HepG2 (cell line): Measurements from ENCODE around the gene SLCO2B1. TPM values are rescaled to one million over a fixed set of nuclear protein-coding genes. Genes with fewer than 3 reads are reported as not detected.

ENCODE experiments used
- CBX2 ChIP-seq, 2 experiments: fragments of 200-600 bp in 1 of 2; sonication (generic); formaldehyde crosslinking in 1 of 2; IDR thresholded peaks; 2 replicates each; pipeline versions ENCODE4 v1.7.0 to v1.8.1; 2018 to 2022; ENCODE audit warnings: low read depth in 2 of 2, low read length in 1 of 2, mild to moderate bottlenecking in 1 of 2, missing genetic modification reagents in 1 of 2
- EHMT2 ChIP-seq: fragments of 200-600 bp; sonication (generic); IDR thresholded peaks from 2 replicates; pipeline ENCODE4 v1.7.0; 2017; ENCODE audit warnings: antibody characterized with exemption, low read depth, low read length, borderline replicate concordance
- ELF3 ChIP-seq: IDR thresholded peaks from 2 replicates; pipeline ENCODE4 v1.6.1; 2016; ENCODE audit warnings: missing genetic modification reagents, missing compliant biosample characterization
- JUNB ChIP-seq: sonication (generic); formaldehyde crosslinking; IDR thresholded peaks from 2 replicates; pipeline ENCODE4 v1.8.0; 2022; ENCODE audit warnings: missing genetic modification reagents, mild to moderate bottlenecking, borderline replicate concordance
- KDM3A ChIP-seq: IDR thresholded peaks from 2 replicates; pipeline ENCODE4 v1.6.1; 2018; ENCODE audit warnings: low read depth, missing compliant biosample characterization
- NR2F2 ChIP-seq: IDR thresholded peaks from 2 replicates; pipeline ENCODE4 v1.6.1; 2012; ENCODE audit warnings: low read depth, inconsistent platforms, borderline replicate concordance
- SP1 ChIP-seq, 2 experiments: fragments of 450-650 bp in 1 of 2; sonication (generic) in 1 of 2; formaldehyde crosslinking in 1 of 2; IDR thresholded peaks; 2 replicates each; pipeline versions ENCODE4 v1.4.0 to v1.6.1; 2016 to 2020; ENCODE audit warnings: missing genetic modification reagents in 1 of 2
- ZNF468 ChIP-seq: sonication (generic); formaldehyde crosslinking; IDR thresholded peaks from 2 replicates; pipeline ENCODE4 v1.8.0; 2022; ENCODE audit warnings: mild to moderate bottlenecking, moderate library complexity, missing genetic modification reagents
- ZNF569 ChIP-seq: sonication (generic); formaldehyde crosslinking; IDR thresholded peaks from 2 replicates; pipeline ENCODE4 v1.5.0; 2020; ENCODE audit warnings: mild to moderate bottlenecking, missing genetic modification reagents, moderate library complexity, borderline replicate concordance
- ZNF7 ChIP-seq: IDR thresholded peaks from 2 replicates; pipeline ENCODE4 v1.6.1; 2016; ENCODE audit warnings: missing biosample characterization, missing genetic modification reagents
- polyA plus RNA-seq, 8 experiments: library from polyadenylated mRNA; depleted of rRNA in 3 of 8; stranded (reverse) in 7 of 8; unstranded in 1 of 8; fragments of >200 nt; fragmentation: Illumina TruSeq in 4 of 8; extraction: Trizol in 4 of 8; gene quantifications; 2 replicates each; pipeline versions ENCODE4 v1.2.1 to v1.2.3, GENCODE V29; 2011 to 2016; ENCODE audit warnings: low read depth in 4 of 8, missing spikeins in 1 of 8, mixed read lengths in 1 of 8; ENCODE audit not compliant: insufficient read depth in 1 of 8
- total RNA-seq, 5 experiments: library from RNA; depleted of rRNA; stranded (reverse); fragments of >200 nt; fragmentation: Illumina TruSeq; extraction: Trizol; gene quantifications; 2 replicates each; pipeline ENCODE4 v1.2.3, GENCODE V29; 2016; ENCODE audit warnings: low read depth in 1 of 5
- TF ChIP-seq, protein P1 (sequence below): sonication (generic); formaldehyde crosslinking; IDR thresholded peaks from 2 replicates; pipeline ENCODE4 v1.9.0; 2021; ENCODE audit warnings: missing genetic modification reagents, borderline replicate concordance
- TF ChIP-seq, protein P2 (sequence below): sonication (generic); formaldehyde crosslinking; IDR thresholded peaks from 2 replicates; pipeline ENCODE4 v1.4.0; 2020; ENCODE audit warnings: missing genetic modification reagents
- TF ChIP-seq, protein P3 (sequence below): sonication (generic); formaldehyde crosslinking; IDR thresholded peaks from 2 replicates; pipeline ENCODE4 v1.4.0; 2020; ENCODE audit warnings: missing genetic modification reagents
- TF ChIP-seq, protein P4 (sequence below): IDR thresholded peaks from 2 replicates; pipeline ENCODE4 v1.6.1; 2016; ENCODE audit warnings: missing biosample characterization, missing genetic modification reagents, low read depth

Gene SLCO2B1
- total and polyA plus RNA-seq, 2 of the 13 experiments (the other 11 are each of a cell fraction or from before 2014, with no cell fraction given), result 15.3 to 19.8 TPM

DNA sequence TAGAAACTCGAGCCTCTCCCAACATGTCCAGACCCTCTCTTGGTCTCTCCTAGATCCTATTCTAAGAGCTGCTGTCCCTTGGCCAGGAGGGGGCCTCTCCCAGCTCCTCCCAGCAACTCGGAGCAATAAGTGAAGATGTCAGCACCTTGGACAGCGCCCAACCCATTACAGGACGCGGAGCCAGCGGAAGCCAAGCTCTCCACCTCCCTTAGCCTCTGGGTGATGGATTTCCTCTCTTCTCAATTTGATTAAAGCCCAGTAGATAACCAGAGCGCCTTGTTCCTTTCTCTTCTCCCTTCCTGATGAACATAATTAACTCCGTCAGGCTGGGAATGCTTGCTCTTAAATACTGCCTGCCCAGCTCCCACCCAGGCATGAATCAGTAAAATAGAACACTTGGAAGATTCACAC lies 63.5 kb downstream of the SLCO2B1 start (continued):
- TF ChIP-seq ZNF569 (CRISPR knock-in tag) (no peak), ZNF468 (CRISPR knock-in tag) (peak; percentile 64; the same call in 1 of the 2 replicates), SP1 (IDR thresholded peaks at IDR 0.05) (no peak), SP1 (CRISPR knock-in tag; IDR thresholded peaks at IDR 0.05) (peak; percentile 41; the same call in 1 of the 2 replicates), JUNB (CRISPR knock-in tag) (peak; percentile 63; the same call in 1 of the 2 replicates), KDM3A (peak; percentile 51; the same call in 1 of the 2 replicates), ELF3 (peak; percentile 94), NR2F2 (no peak), EHMT2 (peak; percentile 98), ZNF7 (CRISPR knock-in tag) (peak; percentile 66; the same call in 1 of the 2 replicates), CBX2 (IDR thresholded peaks at IDR 0.05; ENCODE audit: low read depth, low read length) (no peak), CBX2 (CRISPR knock-in tag; IDR thresholded peaks at IDR 0.05; ENCODE audit: low read depth) (no peak)
- TF ChIP-seq, protein P1, sequence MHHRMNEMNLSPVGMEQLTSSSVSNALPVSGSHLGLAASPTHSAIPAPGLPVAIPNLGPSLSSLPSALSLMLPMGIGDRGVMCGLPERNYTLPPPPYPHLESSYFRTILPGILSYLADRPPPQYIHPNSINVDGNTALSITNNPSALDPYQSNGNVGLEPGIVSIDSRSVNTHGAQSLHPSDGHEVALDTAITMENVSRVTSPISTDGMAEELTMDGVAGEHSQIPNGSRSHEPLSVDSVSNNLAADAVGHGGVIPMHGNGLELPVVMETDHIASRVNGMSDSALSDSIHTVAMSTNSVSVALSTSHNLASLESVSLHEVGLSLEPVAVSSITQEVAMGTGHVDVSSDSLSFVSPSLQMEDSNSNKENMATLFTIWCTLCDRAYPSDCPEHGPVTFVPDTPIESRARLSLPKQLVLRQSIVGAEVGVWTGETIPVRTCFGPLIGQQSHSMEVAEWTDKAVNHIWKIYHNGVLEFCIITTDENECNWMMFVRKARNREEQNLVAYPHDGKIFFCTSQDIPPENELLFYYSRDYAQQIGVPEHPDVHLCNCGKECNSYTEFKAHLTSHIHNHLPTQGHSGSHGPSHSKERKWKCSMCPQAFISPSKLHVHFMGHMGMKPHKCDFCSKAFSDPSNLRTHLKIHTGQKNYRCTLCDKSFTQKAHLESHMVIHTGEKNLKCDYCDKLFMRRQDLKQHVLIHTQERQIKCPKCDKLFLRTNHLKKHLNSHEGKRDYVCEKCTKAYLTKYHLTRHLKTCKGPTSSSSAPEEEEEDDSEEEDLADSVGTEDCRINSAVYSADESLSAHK (CRISPR knock-in tag), result peak; percentile 96
- TF ChIP-seq, protein P2, sequence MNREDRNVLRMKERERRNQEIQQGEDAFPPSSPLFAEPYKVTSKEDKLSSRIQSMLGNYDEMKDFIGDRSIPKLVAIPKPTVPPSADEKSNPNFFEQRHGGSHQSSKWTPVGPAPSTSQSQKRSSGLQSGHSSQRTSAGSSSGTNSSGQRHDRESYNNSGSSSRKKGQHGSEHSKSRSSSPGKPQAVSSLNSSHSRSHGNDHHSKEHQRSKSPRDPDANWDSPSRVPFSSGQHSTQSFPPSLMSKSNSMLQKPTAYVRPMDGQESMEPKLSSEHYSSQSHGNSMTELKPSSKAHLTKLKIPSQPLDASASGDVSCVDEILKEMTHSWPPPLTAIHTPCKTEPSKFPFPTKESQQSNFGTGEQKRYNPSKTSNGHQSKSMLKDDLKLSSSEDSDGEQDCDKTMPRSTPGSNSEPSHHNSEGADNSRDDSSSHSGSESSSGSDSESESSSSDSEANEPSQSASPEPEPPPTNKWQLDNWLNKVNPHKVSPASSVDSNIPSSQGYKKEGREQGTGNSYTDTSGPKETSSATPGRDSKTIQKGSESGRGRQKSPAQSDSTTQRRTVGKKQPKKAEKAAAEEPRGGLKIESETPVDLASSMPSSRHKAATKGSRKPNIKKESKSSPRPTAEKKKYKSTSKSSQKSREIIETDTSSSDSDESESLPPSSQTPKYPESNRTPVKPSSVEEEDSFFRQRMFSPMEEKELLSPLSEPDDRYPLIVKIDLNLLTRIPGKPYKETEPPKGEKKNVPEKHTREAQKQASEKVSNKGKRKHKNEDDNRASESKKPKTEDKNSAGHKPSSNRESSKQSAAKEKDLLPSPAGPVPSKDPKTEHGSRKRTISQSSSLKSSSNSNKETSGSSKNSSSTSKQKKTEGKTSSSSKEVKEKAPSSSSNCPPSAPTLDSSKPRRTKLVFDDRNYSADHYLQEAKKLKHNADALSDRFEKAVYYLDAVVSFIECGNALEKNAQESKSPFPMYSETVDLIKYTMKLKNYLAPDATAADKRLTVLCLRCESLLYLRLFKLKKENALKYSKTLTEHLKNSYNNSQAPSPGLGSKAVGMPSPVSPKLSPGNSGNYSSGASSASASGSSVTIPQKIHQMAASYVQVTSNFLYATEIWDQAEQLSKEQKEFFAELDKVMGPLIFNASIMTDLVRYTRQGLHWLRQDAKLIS (CRISPR knock-in tag), result no peak
- TF ChIP-seq, protein P3, sequence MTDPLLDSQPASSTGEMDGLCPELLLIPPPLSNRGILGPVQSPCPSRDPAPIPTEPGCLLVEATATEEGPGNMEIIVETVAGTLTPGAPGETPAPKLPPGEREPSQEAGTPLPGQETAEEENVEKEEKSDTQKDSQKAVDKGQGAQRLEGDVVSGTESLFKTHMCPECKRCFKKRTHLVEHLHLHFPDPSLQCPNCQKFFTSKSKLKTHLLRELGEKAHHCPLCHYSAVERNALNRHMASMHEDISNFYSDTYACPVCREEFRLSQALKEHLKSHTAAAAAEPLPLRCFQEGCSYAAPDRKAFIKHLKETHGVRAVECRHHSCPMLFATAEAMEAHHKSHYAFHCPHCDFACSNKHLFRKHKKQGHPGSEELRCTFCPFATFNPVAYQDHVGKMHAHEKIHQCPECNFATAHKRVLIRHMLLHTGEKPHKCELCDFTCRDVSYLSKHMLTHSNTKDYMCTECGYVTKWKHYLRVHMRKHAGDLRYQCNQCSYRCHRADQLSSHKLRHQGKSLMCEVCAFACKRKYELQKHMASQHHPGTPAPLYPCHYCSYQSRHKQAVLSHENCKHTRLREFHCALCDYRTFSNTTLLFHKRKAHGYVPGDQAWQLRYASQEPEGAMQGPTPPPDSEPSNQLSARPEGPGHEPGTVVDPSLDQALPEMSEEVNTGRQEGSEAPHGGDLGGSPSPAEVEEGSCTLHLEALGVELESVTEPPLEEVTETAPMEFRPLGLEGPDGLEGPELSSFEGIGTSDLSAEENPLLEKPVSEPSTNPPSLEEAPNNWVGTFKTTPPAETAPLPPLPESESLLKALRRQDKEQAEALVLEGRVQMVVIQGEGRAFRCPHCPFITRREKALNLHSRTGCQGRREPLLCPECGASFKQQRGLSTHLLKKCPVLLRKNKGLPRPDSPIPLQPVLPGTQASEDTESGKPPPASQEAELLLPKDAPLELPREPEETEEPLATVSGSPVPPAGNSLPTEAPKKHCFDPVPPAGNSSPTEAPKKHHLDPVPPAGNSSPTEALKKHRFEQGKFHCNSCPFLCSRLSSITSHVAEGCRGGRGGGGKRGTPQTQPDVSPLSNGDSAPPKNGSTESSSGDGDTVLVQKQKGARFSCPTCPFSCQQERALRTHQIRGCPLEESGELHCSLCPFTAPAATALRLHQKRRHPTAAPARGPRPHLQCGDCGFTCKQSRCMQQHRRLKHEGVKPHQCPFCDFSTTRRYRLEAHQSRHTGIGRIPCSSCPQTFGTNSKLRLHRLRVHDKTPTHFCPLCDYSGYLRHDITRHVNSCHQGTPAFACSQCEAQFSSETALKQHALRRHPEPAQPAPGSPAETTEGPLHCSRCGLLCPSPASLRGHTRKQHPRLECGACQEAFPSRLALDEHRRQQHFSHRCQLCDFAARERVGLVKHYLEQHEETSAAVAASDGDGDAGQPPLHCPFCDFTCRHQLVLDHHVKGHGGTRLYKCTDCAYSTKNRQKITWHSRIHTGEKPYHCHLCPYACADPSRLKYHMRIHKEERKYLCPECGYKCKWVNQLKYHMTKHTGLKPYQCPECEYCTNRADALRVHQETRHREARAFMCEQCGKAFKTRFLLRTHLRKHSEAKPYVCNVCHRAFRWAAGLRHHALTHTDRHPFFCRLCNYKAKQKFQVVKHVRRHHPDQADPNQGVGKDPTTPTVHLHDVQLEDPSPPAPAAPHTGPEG, result peak; percentile 90
- TF ChIP-seq, protein P4, sequence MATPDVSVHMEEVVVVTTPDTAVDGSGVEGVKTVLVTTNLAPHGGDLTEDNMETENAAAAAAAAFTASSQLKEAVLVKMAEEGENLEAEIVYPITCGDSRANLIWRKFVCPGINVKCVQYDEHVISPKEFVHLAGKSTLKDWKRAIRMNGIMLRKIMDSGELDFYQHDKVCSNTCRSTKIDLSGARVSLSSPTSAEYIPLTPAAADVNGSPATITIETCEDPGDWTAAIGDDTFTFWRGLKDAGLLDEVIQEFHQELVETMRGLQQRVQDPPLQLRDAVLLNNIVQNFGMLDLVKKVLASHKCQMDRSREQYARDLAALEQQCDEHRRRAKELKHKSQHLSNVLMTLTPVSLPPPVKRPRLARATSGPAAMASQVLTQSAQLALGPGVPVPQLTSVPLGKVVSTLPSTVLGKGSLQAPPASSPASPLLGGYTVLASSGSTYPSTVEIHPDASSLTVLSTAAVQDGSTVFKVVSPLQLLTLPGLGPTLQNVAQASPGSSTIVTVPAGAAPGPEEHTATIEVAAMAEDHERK (CRISPR knock-in tag), result no peak
